ENCODE results near the gene EHD4.

The EHD4 gene

GRCh38 chr15:41965441-41966413, 6.6 kb downstream of the EHD4 start:
- no peak for DNase-seq
- in situ Hi-C loops (cut with MboI; ENCODE audit: low pct_unique_long_range_greater_than_20kb, low sequenced_read_pairs) = no loop called here

- in situ Hi-C loops (cut with MboI; ENCODE audit: low pct_unique_long_range_greater_than_20kb, low sequenced_read_pairs) = no loop called here
- DNase-seq = no peak
Measured at GRCh38 chr15:41961595-41962202, 10.7 kb downstream of the EHD4 start.

- DNase-seq = no peak
- in situ Hi-C loops (cut with MboI; ENCODE audit: low pct_unique_long_range_greater_than_20kb, low sequenced_read_pairs) = no loop called here
Measured at GRCh38 chr15:41961001-41961518, 11.3 kb downstream of the EHD4 start.

GRCh38 chr15:41958002-41958420, 14.3 kb downstream of the EHD4 start:
- DNase-seq = no peak
- in situ Hi-C loops (cut with MboI; ENCODE audit: low pct_unique_long_range_greater_than_20kb, low sequenced_read_pairs) = no loop called here

GRCh38 chr15:41957021-41957897, 15.1 kb downstream of the EHD4 start:
- in situ Hi-C loops (cut with MboI; ENCODE audit: low pct_unique_long_range_greater_than_20kb, low sequenced_read_pairs) = no loop called here
- DNase-seq = no peak

GRCh38 chr15:41955807-41956525, 16.4 kb downstream of the EHD4 start:
- in situ Hi-C loops (cut with MboI; ENCODE audit: low pct_unique_long_range_greater_than_20kb, low sequenced_read_pairs) = no loop called here
- no peak for DNase-seq

GRCh38 chr15:41955100-41955499, 17.3 kb downstream of the EHD4 start:
- DNase-seq = no peak
- in situ Hi-C loops (cut with MboI; ENCODE audit: low pct_unique_long_range_greater_than_20kb, low sequenced_read_pairs) = no loop called here

- in situ Hi-C loops (cut with MboI; ENCODE audit: low pct_unique_long_range_greater_than_20kb, low sequenced_read_pairs) = no loop called here
- no peak for DNase-seq
Measured at GRCh38 chr15:41954036-41954435, 18.3 kb downstream of the EHD4 start.

GRCh38 chr15:41952013-41952563, 20.3 kb downstream of the EHD4 start:
- in situ Hi-C loops (cut with MboI; ENCODE audit: low pct_unique_long_range_greater_than_20kb, low sequenced_read_pairs) = no loop called here
- DNase-seq = no peak

GRCh38 chr15:41951571-41951970, 20.8 kb downstream of the EHD4 start:
- no peak for DNase-seq

GRCh38 chr15:41950489-41950888, 21.9 kb downstream of the EHD4 start:
- DNase-seq = no peak
- in situ Hi-C loops (cut with MboI; ENCODE audit: low pct_unique_long_range_greater_than_20kb, low sequenced_read_pairs) = no loop called here

More at GRCh38 chr15:41951571-41951970, 20.8 kb downstream of the EHD4 start:
- in situ Hi-C loops (cut with MboI; ENCODE audit: low pct_unique_long_range_greater_than_20kb, low sequenced_read_pairs) = no loop called here

- no peak for DNase-seq
Measured at GRCh38 chr15:41950127-41950483, 22.3 kb downstream of the EHD4 start.

GRCh38 chr15:41949401-41950126, 22.8 kb downstream of the EHD4 start:
- DNase-seq = no peak
- in situ Hi-C loops (cut with MboI; ENCODE audit: low pct_unique_long_range_greater_than_20kb, low sequenced_read_pairs) = no loop called here

More at GRCh38 chr15:41950127-41950483, 22.3 kb downstream of the EHD4 start:
- in situ Hi-C loops (cut with MboI; ENCODE audit: low pct_unique_long_range_greater_than_20kb, low sequenced_read_pairs) = no loop called here

- DNase-seq = no peak
- in situ Hi-C loops (cut with MboI; ENCODE audit: low pct_unique_long_range_greater_than_20kb, low sequenced_read_pairs) = no loop called here
Measured at GRCh38 chr15:41948490-41948889, 23.9 kb downstream of the EHD4 start.

GRCh38 chr15:41946970-41947369, 25.4 kb downstream of the EHD4 start:
- in situ Hi-C loops (cut with MboI; ENCODE audit: low pct_unique_long_range_greater_than_20kb, low sequenced_read_pairs) = no loop called here
- no peak for DNase-seq

- in situ Hi-C loops (cut with MboI; ENCODE audit: low pct_unique_long_range_greater_than_20kb, low sequenced_read_pairs) = no loop called here
- DNase-seq = no peak
Measured at GRCh38 chr15:41945731-41946130, 26.6 kb downstream of the EHD4 start.

- DNase-seq = no peak
- in situ Hi-C loops (cut with MboI; ENCODE audit: low pct_unique_long_range_greater_than_20kb, low sequenced_read_pairs) = no loop called here
Measured at GRCh38 chr15:41945221-41945620, 27.1 kb downstream of the EHD4 start.

Measured in KBM-7 (cell line).